GOT3 (cell line): Measurements from ENCODE around the gene AOPEP.

ENCODE experiments used
- DNase-seq: peaks from one replicate; lab custom pipeline; 2025; ENCODE audit warnings: mixed read lengths; lab: John Stamatoyannopoulos, UW

The AOPEP gene

GRCh38 chr9:95062596-95063065 lies 336.1 kb downstream of the AOPEP start:
- no peak for DNase-seq

DNA sequence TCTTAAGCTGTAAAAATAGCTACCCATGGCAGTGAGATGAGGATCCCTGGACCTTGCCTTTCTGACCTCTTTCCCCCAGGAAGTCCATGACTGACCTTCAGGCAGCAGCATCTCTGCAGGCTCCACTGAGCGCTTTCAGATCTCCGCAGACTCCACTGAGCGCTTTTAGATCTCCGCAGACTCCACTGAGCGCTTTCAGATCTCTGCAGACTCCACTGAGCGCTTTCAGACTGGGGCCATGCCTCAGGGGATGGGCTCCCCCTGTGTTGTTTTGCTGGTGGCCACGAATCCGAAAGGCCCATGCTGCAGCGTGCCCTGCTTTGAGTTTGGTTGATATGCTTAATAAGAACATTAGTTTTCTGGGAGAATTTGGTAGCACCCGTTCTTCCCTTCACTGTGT lies 336.8 kb downstream of the AOPEP start:
- no peak for DNase-seq

DNA sequence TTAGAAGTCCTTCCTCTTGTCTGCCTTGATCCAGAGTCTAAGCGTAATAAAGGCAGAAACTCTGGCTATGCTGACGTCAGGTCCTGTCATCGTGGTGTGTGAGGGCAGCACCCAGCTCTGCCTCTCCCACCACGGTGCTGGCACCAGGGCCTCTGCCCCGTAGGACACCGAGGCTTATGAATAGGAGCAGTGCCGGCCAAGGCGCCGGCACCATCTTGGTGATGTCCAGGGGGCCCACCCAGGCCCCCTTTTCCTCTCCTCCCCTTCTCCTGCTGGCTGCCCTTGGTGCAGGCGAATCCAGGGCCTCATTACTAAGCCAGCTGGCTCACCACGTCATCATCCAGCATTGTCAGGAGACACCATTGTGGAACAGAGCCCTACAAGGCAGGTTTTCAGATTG lies 338.7 kb downstream of the AOPEP start:
- no peak for DNase-seq

DNA sequence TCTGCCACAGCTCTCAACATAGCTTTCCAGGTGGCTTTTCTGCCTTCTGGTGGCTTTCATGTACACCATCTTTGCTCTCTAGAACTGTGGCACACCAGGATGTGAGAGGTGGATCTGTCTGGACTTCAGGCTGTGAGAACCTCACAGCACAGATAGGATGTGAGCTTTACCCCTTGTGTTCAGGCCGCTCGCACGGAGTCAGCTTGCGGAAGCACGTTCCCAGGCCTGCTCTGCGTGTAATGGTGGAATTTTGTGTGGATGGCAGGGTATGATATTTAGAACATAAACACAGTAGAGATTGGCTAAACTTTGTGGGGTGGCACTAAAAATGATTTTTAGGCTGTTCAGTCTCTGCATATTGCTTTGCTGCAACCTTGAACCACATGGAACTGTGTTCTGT lies 340.6 kb downstream of the AOPEP start:
- DNase-seq: no peak

DNA sequence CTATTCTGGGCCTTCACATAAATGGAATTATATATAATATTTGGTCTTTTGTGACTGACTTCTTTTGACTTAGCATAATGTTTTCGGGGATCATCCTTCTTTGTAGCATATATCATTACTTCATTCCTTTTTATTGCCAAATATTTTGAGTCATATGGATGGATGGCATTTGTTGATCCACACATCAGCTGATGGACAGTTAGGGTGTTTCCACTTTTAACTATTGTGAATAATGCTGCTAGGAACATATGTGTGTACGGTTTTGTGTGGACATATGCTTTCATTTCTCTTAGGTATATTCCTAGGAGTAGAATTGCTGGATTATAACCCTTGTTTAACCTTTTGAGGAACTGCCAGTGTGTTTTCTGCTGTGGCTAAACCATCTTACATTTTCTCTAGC lies 341.4 kb downstream of the AOPEP start:
- no peak for DNase-seq

DNA sequence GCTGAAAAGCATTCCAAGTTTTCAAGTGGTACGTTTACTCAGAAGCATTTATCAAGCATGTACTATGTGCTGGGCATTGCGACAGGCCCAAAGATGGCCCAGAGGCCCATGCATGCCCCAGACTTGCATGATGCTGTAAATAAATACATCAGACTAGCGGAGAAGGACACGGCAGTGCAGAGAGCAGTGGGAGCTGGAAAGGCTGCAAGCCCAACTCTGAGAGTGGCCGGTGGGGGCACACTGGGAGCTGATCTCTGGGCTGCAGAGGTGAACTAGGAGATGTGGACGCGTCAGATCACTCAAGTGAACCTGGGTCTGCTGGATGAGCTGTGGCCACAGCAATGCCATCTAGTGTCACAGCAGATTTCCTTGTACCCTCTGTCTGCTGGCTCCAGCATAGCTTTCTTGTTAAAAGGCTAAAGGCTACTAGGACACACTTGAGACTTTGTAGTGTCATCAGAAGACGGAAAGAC lies 344.1 kb downstream of the AOPEP start:
- no peak for DNase-seq

DNA sequence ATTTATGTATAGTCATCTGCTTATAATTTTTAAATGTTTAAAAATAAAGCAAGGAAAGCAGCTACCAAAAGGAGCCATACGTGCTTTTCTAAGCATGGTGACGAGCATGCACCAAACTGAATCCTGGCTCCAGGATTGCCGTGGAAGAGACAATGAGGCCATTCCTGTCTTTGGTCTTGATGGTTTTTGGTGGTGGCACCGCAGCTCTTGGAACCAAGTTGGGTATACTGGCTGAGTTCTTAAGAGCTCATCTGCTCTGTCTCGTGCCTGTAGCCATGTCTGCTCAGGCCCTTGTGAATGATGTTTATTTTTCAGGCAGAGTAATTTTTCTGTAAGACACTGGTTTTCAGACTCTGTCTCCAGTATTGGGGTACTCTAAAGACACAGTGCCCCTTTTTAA lies 345.0 kb downstream of the AOPEP start:
- DNase-seq: no peak

DNA sequence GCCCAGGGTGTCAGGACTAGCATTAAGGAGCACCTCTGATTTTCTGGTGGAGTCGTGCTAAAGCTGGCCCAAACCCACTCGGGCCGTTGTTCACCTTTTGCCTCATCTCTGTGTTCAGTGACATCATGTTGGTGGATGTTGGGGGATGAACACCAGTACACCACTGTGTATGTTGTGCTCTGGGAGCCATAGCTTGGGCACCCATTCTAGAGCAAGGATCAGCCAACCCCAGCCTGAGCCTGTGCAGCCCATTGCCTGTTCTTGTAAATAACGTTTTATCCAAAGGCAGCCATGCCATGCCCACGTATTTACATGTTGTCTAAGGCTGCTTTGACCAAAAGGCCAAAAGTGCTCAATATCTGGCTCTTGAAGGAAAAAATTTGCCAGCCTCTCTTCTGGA lies 345.4 kb downstream of the AOPEP start:
- DNase-seq: no peak

- no peak for DNase-seq
Observed at GRCh38 chr9:95073042-95073607, 346.6 kb downstream of the AOPEP start.

- no peak for DNase-seq
Observed at GRCh38 chr9:95073918-95074317, 347.4 kb downstream of the AOPEP start.

GRCh38 chr9:95074632-95075031 lies 348.1 kb downstream of the AOPEP start:
- DNase-seq: no peak

GRCh38 chr9:95075700-95076099 lies 349.2 kb downstream of the AOPEP start:
- DNase-seq: no peak

- DNase-seq: no peak
Observed at GRCh38 chr9:95076696-95077052, 350.2 kb downstream of the AOPEP start.

DNA sequence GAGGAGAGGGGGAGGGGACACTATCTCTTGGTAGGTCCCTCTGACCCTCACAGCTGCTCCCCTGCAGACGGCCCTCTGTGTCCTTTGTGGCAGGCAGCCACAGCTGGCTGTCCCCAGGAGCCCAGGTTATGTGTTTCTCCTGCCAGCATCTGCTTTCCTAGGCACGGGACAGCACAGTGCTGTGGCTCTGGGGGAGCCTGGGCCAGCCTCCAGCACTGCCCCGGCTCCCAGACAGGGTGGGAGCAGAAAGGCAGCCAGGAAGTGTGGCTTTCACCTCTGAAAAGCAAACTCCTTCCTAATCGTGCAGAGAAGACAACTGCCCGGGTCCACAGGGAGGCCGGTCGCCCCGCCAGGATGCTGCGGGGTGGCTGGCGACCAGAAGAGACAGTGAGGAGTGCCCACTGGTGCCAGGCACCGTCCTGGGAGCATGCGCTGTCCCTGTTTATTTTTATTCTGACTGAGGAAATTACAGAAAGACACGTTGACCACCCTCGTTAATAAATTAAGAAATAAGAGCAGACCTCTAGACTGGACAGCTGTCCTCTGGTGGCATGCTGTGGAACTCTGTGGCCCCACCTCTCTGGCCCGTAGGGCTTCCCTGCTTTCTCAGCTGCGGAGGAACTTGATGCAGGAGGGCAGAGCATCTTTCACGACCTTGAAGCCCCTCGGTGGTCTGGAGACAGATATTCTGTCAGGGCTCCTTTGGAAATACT lies 350.7 kb downstream of the AOPEP start:
- DNase-seq: no peak

GRCh38 chr9:95077766-95078370 lies 351.4 kb downstream of the AOPEP start:
- no peak for DNase-seq

- DNase-seq: no peak
Observed at GRCh38 chr9:95078511-95078910, 352.0 kb downstream of the AOPEP start.

GRCh38 chr9:95078939-95079338 lies 352.4 kb downstream of the AOPEP start:
- no peak for DNase-seq

GRCh38 chr9:95079461-95079860 lies 353.0 kb downstream of the AOPEP start:
- DNase-seq: no peak

DNA sequence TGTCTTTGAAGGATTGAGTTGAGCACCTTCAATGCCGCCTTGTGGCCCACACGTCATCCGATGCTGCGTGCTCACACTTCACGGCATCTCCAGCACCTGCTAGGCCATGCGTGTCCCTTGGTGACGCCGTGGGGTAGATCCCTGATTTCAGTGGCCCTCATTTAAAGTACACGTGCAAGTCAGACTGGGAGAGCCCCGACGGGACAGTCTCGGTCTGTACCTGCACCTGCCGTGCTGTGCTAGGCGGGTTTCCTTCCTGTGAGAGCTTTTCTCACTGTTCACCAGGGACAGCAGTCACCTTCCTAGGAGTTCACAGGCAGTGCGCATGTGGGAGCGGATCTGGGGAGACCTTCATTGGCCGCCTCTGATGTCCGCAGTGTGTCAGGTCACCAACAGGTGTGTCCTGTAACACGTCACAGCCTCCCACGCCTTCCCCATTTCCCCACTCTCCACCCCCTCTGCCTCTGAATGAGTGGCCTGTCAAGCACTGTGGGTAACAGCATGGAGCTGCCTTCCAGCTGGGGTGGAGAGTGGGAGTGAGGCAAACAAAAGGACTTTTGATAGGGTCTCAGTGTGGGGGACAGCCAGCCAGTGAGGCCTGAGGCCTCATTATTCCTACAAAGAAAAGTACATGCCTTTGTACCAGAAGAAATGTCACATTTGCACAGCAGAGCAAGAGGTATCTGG lies 354.6 kb downstream of the AOPEP start:
- no peak for DNase-seq

DNA sequence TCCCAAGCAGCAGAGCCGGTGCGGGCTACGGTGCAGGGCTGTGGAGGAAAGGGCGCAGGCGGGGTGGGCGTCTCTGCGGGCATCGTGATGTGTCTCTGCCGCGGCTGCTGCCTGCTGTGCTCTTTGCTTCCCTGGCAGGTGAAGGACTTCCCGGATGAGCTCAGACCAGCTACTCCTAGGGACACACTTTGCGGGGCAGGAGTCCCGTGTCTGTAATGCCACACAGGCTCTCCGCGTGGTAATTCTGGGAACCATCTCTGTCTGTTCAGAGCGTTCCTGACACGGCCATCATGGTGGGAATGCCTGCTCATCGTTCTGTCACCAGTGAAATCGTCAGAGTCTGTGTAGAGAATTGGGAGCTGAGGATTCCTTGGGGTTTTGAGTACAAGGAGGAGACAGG lies 355.5 kb downstream of the AOPEP start:
- DNase-seq: no peak

- DNase-seq: no peak
Observed at GRCh38 chr9:95082401-95083084, 356.0 kb downstream of the AOPEP start.

- no peak for DNase-seq
Observed at GRCh38 chr9:95083086-95083768, 356.7 kb downstream of the AOPEP start.
